Non-pigmented ciliary epithelial cell (primary cell): ENCODE data around the gene SRGN.

Experiments
- DNase-seq: peaks from one replicate; pipeline ENCODE4 v3.0.0-alpha.2; 2010; ENCODE audit warnings: low read depth

Gene SRGN

GRCh38 chr10:69090685-69091084 lies 2.8 kb downstream of the SRGN start:
- DNase-seq = no peak

GRCh38 chr10:69091143-69091651 lies 3.3 kb downstream of the SRGN start:
- no peak for DNase-seq

GRCh38 chr10:69092959-69093850 lies 5.3 kb downstream of the SRGN start:
- peak; percentile 59 for DNase-seq

GRCh38 chr10:69093933-69094332 lies 6.0 kb downstream of the SRGN start:
- DNase-seq = no peak

- no peak for DNase-seq
Measured at GRCh38 chr10:69096045-69096444, 8.1 kb downstream of the SRGN start.

GRCh38 chr10:69097729-69098128 lies 9.8 kb downstream of the SRGN start:
- DNase-seq = no peak

GRCh38 chr10:69100136-69100872 lies 12.4 kb downstream of the SRGN start:
- no peak for DNase-seq

- DNase-seq = peak; percentile 49
Measured at GRCh38 chr10:69101451-69102095, 13.7 kb downstream of the SRGN start.

GRCh38 chr10:69102440-69102839 lies 14.5 kb downstream of the SRGN start:
- no peak for DNase-seq

GRCh38 chr10:69103784-69104183 lies 15.9 kb downstream of the SRGN start:
- DNase-seq = no peak

- DNase-seq = no peak
Measured at GRCh38 chr10:69104994-69105790, 17.3 kb downstream of the SRGN start.

- DNase-seq = no peak
Measured at GRCh38 chr10:69107176-69107490, 19.2 kb downstream of the SRGN start.

GRCh38 chr10:69107699-69108098 lies 19.8 kb downstream of the SRGN start:
- no peak for DNase-seq

- DNase-seq = no peak
Measured at GRCh38 chr10:69119896-69120295, 32.0 kb downstream of the SRGN start.

- DNase-seq = peak; percentile 19
Measured at GRCh38 chr10:69123306-69123746, 35.4 kb downstream of the SRGN start.

- DNase-seq = peak; percentile 91
Measured at GRCh38 chr10:69123747-69124562, 36.1 kb downstream of the SRGN start, which contains the start of gene VPS26A. Gene VPS26A, plus strand, starts transcription at chr10:69124178. Its CDS starts 100 bp downstream, at chr10:69124278.

GRCh38 chr10:69124563-69125268 lies 36.8 kb downstream of the SRGN start:
- peak; percentile 10 for DNase-seq

- no peak for DNase-seq
Measured at GRCh38 chr10:69125554-69125953, 37.7 kb downstream of the SRGN start.

GRCh38 chr10:69130251-69130650 lies 42.3 kb downstream of the SRGN start:
- DNase-seq = peak; percentile 14

- no peak for DNase-seq
Measured at GRCh38 chr10:69139961-69140360, 52.1 kb downstream of the SRGN start.
